ENCODE data around the gene PRPF8.

Gene PRPF8

DNA sequence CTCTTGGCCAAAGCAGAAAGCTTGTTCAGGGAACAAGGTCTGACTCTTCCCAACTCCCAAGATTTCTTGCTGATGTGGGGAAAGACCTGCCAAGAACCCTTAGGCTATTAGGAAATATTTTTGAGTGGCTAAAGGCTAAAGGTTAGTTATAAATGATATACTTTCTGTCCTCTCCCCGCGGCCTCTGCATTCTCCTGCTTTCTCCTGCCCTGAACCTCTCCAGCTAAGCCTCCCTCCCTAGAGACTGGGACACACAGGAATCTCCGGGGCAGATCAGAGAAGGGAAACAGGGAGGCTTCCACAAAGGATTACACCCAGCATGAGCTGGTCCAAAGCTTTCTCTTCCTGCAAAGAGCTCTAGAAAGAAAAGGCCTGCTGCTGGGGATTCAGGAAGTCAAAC is 58.3 kb downstream of the PRPF8 start:
- no peak for DNase-seq (ENCODE audit: low read depth)

DNA sequence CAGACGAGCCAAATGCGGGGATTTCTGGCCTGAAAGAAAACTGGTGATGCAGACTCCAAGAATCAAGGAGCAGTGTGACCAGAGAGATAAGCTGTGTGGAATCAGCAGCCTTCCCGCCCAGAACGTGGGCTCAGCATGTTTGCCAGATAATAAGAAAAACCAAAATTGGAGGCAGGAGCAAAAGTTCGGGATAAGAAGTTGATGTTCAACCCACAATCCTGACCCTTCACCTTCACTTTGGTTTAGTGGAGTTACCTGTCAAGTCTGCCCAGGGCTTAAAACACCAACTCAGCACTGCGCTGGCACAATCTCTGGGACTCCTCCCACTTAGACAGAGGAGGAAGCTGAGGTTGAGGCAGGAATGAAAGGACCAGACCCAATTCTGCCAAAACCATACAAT is 59.1 kb downstream of the PRPF8 start:
- DNase-seq (ENCODE audit: low read depth) = no peak

DNA sequence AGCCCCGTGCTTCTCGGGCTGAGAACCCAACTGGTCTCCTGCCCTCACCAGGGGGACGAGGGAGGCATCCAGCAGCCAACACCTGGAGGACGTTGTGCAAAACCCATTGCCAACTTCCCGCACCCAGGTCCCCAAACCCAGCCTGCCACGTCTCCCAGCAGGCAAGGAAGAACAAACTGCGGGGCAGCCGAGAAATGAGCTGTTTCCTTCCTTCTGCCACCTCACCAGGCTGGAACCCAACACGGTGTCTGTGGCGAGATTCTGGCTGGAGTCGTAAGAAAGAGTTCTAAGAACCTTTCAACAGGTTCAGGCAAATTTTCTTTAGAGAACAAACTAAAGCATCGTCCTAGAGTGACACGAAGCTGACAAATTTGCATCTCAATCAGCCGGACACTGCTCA is 59.6 kb downstream of the PRPF8 start:
- DNase-seq (ENCODE audit: low read depth) = no peak

DNA sequence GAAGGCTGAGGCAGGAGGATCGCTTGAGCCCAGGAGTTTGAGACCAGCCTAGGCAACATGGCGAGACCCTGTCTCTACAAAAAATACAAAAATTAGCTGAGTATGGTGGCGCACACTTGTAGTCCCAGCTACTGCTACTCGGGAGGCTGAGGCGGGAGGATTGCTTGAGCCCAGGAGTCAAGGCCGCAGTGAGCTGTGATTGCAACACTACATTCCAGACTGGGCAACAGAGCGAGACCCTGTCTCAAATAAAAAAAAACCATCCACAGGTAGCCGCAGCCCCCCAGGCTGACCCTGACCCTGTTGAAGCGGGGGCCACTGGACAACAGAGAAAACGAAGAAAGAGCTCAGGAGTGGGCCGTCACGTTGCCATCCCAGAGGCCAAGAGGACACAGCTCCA is 60.0 kb downstream of the PRPF8 start:
- DNase-seq (ENCODE audit: low read depth) = no peak

DNA sequence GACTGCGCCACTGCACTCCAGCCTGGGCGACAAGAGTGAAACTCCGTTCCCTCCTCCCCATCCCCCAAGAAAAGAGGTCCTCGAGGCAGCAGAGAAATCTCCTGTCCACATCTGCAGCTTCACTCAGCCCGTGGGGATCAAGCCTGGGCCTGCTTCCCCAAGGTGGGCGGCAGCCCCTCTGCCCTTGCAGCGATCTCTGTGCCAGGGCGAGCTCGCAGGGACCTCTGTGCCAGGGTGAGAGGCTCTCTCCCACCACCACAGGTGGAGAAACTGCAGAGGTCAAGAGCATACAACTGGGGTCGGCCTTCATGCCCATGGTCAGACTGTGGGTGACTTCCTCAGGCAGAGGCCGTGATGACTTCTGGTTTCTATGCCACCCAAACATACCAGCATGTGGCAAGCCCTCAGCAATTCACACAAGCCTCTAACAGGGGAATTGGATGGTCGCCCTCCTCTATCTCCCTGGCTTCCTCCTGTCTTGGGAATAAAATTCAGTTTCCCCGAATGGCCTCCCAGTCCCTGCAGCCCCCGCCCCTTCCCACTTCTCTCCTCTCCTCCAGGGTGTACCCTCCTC is 61.5 kb downstream of the PRPF8 start:
- no peak for DNase-seq (ENCODE audit: low read depth)

DNA sequence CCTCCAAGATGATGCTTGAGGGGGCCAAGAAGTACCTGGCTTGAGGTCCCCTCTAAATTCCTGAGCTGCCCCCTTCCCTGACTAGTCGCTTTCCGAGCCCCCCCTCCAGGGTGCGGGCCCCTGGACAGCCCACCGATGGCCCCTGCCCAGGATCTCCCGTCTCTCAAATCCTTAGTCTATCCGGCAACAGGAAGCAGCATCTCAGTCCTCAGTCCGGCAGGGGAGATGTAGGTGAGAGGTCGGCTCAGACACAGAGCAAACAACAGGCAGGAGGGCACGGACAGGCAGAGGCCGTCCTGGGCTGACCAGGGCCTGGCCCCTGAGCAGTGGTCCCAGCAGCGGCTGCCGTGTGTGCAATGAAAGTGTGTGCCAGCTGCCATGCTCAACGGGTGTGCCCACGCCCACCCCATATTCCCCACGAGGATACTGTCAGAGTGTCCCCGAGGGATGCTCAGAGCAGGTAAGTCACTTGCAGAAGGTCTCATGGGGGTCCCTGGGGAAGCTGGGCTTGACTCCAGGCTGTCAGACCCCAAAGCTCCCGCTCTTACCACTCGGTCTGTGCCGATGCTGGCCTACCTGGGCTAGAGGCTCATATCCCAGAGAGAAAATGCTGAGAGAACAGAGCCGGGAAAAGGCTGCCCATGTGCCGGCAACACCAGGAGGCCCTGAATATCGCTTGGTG is 63.3 kb downstream of the PRPF8 start:
- DNase-seq (ENCODE audit: low read depth) = no peak

DNA sequence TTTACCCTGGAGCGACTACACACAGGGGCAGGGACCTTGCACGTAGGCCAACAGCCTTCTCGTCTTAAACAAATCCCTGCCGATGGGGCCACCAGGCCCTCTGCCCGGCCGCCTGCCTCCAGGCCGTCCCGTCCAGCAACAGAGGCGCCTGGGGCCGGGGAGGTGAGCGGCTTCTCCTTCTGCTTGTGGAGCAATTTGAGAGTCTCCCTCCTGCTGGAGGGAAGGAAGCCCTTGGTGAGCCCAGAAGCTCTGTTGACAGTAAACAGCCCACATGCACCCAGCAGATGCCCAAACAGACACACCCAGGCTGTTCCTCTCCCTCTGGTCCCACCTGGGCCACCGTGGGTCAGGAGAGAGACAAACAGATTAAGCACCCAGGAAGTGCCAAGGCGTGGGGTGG is 64.2 kb downstream of the PRPF8 start:
- no peak for DNase-seq (ENCODE audit: low read depth)

DNA sequence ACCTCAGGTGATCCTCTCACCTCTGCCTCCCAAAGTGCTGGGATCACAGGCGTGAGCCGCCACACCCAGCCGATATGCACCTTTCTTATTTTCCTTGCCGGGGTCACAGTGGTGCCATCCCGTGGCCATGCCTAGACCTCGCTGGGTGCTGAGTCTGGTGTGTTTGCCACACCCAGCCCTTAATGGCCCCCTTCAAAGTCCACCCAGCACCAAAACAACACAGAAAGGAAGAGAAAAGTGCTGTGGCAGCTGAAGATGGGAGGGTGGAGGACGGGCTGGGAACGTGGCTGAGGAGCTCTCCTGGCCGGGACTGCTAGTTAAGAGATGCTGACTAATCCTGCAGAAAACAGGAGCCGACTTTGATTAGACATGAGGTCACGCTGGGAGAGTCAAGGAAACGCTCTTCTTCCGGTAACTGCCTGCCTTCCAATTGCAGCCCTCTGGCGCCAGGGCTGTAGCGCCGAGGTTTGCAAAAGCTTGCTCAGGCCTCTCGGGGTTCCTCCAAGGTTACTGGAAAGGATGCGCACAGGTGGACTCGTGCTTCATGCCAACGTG is 67.0 kb downstream of the PRPF8 start:
- no peak for DNase-seq (ENCODE audit: low read depth)

DNA sequence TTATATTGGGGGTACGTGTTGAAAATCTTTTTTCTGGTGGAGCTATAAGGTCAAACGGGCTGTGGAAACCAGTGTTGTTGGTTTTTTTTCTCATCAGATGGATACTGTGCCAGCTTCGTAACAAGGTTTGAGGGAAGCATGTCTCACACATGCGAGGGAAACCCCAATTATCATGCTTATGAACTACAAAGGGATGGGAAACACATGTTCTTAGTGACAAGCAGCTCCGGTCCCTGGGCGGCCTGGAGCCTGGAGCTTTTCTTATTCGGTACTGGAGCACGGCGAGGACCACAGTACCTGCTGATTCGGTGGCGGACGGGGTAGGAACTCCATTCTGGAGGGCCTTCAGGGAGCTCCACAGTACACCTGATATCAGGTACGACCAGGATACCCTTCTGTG is 68.6 kb downstream of the PRPF8 start:
- no peak for DNase-seq (ENCODE audit: low read depth)

DNA sequence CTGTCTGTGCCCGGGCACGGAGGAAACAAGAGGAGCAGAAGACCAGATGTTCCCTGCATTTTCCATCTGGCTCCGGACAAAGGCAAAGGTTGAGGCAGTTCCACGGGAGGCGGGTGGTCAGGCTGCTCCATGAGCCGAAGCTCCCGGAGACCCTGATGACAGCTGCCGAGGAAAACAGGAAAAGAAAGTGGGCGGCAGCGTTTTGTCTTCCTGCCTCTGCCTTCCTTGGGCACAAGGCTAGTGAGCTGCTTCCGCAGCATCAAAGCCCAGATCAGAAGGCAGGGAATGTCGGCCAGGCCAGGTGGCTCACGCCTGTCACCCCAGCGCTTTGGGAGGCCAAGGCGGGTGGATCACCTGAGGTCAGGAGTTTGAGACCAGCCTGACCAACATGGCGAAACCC is 72.3 kb downstream of the PRPF8 start:
- no peak for DNase-seq (ENCODE audit: low read depth)

DNA sequence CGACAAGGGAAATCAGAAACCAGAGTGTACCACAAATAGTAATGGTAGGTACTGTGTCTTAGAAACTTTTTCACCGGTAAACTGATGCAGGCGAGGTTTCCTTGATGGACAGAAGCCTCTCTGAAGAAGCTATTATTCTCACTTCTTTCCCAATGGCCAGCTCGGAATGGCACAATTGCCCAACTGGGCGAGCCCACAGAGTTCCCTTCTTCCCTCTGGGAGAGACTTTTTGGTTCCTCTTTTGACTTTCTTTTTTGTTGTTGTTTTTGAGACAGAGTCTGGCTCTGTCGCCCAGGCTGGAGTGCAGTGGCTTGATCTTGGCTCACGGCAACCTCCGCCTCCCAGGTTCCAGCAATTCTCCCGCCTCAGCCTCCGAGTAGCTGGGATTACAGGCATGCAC is 73.0 kb downstream of the PRPF8 start:
- no peak for DNase-seq (ENCODE audit: low read depth)

DNA sequence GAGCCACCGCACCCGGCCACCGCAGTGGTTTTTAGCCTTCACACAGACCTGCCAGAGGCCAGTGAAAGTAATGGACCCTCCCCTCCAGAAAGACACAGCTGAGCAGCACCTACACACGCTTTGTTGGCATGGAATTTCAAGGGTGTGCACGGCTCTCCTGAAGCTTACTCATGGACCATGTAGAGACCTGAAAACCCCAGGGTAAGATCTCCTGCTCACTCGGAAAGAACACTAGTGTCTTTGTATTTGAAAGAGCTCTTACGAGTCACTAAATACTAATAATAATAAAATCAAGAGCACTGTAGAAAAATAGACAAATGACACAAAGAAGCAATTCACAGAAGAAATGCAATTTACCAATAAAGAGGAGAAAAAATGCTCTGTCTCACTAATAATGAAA is 76.0 kb downstream of the PRPF8 start:
- DNase-seq (ENCODE audit: low read depth) = no peak

DNA sequence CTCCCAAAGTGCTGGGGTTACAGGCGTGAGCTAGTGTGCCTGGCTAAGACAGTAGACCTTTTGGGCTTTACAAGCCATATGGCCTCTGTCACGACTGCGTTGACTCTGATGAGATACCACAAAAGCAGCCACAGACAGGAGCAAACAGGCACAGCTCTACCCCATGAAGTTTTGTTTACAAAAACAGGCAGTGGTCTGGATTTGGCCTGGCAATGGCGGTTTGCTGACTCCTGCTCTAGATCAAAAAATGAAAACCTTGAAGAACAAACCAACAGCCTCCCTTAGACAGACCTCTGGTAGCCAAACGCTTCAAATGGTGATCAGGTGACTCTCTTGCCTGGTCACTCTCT is 76.7 kb downstream of the PRPF8 start:
- DNase-seq (ENCODE audit: low read depth) = no peak

DNA sequence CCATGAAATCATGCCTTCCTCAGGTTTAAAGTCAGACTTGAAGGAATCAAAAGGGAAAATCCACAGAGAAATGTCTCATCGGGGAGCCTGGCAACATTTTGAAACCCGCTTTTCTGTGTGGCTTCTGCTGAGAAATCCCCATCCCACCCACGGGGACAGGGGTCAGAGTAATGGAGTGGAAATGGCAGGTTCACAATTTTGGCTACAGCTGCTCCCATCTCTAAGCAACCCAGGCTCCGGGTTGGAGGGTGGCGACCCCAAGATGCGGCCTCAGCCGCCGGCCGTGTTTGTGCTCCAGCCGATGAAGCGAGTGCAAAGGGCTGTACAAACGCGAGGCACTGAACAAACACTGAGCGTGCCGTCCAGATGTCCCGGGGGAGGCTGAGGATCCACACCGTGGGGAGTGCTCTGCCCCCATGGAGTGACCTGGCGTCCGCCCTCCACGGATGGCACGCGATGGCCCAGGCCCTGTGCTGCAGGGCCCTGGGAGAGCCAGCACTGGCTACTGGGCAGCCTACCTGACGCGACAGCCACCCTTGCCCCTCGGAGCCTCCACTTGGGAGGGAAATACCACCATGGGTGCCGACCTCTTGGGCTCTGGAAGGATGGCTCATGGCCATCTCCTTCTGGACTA is 78.2 kb downstream of the PRPF8 start:
- no peak for DNase-seq (ENCODE audit: low read depth)

DNA sequence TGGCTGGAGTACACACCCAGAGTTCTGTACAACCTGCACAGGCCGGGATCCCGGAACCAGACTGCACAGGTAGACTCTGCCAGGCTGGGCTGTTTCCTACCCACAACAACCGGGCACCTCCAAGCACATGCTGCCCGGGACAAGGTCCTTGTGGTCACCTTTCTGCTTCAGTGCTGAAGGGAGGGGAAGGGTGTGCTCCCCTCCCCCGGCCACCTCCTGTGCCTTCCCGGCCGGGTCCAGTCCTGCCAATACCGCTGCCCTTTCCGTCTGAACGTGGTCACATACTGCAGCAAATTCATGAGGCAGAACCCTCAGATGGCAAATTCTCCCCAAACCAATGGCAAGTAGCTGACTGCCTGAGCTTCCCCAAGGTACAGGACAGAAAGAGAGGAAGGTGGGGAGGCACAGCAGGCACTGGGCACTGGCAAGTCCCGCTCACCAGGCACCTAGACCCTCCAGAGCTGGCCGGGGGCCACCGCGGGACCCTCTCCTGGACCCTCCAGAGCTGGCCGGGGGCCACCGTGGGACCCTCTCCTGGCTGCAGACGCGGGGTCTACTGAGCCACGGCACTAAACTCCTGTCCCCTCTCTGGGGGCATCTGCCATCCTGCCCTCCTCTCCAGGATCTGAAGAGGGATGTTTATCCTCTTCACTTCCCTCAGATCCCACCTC is 78.9 kb downstream of the PRPF8 start:
- DNase-seq (ENCODE audit: low read depth) = no peak

DNA sequence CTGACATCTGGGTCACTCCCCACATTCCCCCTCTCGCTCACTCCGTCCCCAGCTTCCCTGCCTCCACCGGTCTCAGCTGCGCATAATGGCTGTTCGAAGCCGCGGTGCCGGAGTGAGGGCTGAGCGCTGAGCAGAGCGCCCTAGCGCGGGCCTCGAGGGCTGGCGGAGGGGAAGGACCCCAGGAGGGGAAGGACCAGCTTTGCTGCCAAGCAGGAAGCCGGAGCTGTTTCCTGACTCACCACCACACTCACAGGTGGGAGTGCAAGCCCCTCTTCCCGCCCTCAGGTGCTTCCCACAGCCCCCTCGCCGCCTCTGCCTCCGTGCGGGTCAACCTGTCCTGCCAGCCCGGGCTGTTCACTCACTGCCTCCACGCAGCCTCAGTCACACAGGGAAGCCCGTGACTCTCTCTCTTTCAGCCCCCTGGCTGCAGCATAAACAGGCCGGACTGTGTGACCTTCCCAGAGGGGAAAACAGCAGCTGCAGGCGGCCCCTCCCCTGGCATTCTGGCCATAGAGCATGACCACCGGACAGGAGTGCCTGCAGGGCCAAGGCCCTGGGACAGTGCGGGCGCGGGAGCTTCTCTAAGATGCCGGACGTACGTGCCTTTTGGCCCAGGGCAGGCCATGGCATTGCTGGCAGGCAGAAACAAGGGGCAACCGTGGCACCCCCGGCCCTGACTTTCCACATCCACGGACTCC is 79.7 kb downstream of the PRPF8 start:
- no peak for DNase-seq (ENCODE audit: low read depth)

DNA sequence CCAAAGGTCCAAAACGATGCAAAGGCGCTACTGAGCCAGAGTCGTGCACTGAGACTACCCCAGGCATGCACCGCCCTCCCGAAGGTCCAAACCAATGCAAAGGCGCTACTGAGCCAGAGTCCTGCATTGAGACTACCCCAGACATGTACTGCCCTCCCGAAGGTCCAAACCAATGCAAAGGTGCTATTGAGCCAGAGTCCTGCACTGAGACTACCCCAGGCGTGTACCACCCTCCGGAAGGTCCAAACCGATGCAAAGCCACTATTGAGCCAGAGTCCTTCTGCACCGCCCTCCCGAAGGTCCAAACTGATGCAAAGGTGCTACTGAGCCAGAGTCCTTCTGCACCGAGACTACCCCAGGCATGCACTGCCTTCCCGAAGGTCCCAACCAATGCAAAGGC is 83.1 kb downstream of the PRPF8 start:
- DNase-seq (ENCODE audit: low read depth) = no peak

Measured in activated T-helper 1 cell treated with Interleukin-2 at 50 U/mL for 16 hours (primary cell).